Measurements from ENCODE around the gene VARS1. TPM values are rescaled to one million over a fixed set of nuclear protein-coding genes. Genes with fewer than 3 reads are reported as not detected.
"Not testable (repeated sequence)": the region's sequence is repeated elsewhere in the genome, so short reads cannot be mapped to it uniquely, and the experiment has no call there.

Gene VARS1
- total RNA-seq, 1 donor from 2014 or later: 48.1 TPM

DNA sequence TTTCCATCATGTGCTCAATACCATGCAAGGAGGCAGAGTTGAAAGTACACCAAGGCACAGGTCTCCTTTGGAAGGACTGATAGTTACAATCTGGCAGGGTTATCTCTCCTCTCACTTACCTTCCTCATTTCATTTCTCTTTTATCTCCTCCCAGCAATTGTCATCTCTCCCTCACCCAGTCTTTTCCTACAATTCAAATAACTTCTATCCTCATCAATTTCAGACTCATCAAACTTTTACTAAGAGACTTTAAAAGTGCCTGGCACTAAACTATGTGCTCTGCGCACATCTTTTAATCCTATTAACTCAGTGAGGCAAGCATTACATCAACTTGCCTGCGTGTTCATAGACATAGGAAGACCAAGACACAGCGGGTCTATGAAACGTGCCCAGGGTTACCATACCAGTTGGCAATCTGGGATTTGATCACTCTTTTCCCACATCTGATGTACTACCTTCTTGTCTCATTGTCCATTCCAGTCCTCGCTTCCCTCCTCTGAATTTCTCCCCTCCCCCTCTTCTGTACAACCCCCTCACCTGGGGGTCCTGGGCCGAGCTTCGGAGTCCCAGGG, 1.2 kb downstream of the VARS1 start:
- peak in 1 of 2 donors; percentile 32 for DNase-seq (ENCODE audit: low read depth in 2 of 2)

DNA sequence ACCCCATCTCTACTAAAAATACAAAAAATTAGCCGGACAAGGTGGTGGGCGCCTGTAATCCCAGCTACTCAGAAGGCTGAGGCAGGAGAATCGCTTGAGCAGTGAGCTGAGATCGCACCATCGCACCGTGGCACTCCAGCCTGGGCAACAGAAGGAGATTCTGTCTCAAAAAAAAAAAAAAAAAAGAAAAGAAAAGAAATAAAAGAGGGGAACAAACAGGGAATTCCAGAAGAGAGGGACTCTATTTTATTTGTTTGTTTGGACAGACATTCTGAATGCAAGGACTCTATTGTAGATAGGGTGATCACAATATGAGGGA, 1.7 kb downstream of the VARS1 start:
- DNase-seq (ENCODE audit: low read depth in 2 of 2): not testable (repeated sequence)

DNA sequence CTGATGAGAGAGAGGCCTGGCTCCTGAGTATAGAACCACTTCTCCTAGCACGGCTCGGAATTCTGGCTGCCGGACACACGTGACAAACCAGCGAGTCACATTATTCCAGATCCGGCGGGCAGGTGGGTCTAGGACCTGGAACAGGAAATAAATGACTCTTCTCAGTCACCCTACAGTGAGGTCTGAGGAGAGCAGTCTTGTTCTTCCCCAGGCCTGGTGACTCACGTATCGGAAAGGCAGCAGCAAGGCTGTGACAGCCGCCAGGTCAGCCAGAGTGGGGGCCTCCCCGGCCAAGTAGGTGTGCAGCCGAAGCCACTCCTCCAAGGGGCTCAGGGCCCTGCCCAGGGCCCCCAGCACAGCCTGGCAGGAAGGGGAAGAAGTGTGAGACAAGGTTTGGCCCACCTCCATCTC, 2.8 kb downstream of the VARS1 start:
- peak in 1 of 2 donors; percentile 68 for DNase-seq (ENCODE audit: low read depth in 2 of 2)

DNA sequence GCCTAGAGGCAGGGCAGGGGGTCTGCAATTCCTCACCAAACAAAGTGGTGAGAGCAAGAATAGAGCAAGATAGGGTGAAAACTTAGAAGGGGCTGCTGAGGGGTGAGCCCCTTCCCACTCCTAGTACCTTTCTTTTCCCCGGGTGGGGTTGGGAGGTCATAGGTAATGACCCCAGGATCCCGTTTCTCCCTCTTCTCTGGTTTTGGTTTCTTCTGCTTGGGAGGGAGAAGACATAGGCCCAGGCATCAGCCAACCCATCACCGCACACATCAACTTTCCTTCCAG, 3.5 kb downstream of the VARS1 start:
- DNase-seq (ENCODE audit: low read depth in 2 of 2): no peak

DNA sequence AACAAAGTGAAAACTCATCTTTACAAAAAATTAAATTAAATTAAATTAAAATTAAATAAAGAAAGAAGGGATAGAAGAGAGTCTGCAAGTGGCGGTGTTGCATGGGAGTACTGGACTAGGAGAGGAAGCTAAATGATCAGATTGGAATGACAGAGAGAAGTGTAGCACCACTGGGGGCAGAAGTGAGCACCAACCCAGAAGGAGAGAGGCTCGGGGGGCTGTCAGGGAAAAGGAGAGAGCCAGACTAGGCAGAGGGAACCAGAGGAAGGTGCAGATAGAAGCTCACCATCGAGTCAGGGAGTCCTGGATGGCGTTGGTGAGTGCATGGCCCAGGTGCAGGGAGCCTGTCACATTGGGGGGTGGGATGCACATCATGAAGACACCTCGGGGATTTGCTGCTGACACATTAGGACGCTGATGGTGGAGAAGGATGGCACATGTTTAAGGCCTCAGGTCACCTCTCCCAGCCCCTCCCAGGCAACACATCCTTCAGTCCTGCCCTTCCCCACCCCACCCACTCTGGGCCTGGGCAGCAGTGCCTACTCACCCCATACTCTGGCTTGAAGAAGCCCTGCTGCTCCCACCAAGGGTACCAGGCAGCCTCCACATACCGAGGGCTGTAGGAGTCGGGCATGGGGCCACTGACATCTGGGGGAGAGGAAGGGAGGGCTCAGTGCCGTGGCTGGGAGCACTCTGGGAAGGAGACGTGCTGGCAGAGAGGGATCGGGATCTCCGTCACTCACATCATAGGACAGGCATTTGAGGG, 4.0 kb downstream of the VARS1 start:
- peak in 1 of 2 donors; percentile 48 for DNase-seq (ENCODE audit: low read depth in 2 of 2)

DNA sequence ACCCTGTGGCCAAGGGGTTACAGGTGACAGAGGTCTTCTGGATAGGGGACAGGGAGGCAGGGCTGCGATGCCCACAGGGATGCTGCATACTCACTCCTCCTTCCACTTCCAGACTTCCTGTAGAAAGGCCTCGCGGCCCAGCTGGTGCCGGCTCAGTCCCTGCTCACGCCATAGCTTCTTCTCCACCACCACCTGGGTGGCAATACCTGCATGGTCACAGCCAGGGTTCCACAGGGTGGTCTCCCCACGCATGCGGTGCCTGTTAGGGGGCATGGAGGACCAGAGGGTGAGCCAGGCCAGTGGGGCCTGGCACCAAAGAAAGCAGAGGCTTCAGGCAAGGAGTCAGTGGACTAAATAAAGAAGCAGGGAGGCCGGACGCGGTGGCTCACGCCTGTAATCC, 10.1 kb downstream of the VARS1 start:
- no peak for DNase-seq (ENCODE audit: low read depth in 2 of 2)

DNA sequence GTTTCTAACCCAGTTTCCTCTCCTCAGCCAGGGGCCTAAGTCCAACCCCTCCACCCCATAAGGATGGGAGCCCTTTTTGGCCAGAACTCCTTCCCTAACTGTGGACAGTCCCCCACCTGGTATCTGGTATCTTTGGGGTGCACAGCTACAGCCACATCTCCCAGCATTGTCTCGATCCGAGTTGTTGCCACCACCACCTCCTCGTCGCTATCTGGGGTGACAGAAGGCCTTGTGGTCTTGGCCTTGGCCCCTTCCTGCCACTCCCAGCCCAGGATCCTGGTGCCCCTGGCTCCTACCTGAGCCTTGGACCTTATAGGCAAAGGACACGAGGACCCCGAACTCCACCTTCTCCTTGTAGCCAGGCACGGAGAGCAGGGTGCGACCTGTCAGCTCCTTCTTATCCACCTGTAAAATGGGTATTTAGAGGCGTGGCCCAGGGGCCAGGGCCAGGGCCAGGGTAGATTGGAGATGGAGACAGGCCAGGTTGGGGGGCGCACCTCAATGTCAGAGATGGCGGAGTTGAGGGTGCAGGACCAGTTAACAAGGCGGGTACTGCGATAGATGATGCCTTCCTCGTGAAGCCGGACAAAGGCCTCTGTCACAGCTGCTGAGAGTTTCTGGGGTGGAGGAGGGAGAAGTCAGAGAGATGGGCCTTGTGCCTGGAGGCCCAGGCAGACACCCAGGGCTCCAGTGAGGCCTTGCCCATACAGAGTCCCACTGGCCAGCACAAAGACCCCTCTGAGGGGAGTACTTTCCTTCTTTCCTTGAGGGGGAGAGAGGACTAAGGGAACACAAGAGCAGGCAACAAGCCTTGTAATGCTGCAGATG, 11.2 kb downstream of the VARS1 start:
- DNase-seq (ENCODE audit: low read depth in 2 of 2): no peak

DNA sequence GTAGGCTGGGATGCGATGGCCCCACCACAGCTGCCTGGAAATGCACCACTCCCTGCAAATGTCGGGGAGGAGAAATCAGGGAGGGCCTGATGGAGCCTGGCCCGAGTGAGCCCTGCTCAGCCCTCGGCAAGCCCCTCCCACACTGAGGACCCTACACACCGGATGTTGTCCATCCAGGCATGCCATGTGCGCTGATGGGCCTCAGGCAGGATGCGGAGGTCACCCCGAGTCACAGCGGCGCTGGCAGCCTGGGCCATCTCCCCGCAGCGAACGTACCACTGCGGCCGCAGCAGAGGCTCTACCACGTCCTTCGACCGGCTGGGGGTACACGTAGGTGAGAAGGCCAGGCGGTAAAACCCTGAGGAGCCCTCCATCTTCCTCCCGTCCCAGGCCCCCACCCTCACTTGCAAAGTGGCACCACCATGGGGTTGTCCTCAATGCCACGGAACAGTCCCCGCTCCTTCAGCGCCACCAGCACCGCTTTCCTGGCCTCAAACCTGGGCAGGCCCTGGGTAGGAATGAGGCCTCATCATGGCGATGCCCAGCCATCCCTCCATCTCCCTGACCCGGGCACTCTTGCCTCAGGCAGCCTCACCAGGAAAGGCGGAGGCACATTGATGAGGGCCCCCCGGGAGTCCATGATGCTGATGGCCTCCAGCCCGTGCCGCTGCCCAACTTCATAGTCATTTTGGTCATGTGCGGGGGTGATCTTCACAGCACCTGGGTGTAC, 13.3 kb downstream of the VARS1 start:
- DNase-seq (ENCODE audit: low read depth in 2 of 2): no peak

DNA sequence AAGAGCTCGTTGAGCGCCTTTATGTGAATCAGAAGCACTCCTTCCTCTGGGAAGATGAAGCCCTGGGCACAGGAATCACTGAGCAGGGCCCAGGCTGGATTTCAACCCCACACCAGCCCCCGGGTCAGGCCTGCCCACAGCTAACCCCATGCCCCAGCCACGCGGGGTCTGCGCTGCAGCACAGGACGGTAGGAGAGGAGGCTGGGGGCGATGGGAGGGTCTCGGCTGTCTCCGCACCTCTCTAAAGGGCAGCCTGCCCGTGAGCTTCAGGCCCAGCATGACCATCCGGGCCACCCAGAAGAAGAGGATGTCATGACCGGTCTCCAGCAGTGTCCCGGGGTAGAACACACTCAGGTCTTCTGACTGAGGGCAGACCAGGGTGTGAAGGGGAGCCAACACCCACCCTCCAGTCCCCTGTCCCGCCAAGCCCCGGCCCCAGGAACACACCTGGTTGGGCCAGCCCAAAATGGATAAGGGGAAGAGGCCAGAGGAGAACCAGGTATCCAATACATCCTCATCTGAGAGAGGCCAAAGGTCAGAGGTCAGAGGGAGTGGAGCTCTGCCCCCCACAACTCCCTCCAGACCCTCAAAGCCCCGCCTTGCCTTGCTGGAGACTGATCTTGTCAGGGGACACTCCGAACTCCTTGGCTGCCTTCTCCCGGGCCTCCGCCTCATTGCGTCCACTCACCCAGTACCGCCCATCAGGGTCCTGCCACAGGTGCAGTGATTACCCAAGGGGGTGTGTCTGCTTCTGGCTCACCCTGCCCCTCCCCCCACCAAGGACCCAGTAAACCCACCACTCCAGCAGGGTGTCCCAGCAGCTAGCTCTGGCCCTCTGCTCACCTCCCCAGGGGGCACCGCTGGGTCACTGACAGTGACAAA, 14.1 kb downstream of the VARS1 start:
- no peak for DNase-seq (ENCODE audit: low read depth in 2 of 2)

DNA sequence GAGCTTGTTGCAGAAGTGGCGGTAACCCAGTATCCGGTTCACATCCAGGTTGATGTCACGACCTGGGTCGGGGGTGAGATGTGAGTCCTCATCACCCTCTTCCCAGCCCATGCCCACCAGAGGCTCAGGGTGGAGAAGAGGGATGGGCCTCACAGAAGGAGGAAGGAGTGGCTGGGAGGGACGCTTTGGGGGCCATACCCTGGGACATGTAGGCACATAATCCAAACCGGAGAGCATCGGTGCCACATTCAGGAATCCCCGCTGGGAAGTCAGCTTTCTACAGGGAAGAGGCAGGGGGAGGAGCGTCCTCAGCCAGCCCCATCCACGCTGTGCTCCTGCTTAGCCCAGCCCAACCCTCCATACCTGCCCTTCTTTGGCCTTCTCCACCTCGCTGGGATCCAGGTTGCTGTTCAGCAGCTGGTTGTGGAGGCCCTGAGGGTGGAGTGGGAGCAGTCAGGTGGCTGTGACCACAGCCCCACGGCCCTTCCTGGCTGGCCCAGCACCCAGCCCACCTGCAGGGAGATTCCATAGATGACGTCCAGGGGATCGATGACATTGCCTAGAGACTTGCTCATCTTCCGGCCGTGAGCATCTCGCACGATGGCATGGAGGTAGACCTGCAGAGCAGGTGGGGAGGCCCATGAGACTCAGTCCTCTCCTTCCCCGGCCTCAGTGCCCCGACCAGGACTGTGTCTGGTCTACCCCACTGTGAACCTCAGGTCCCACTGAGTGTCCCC, 14.9 kb downstream of the VARS1 start:
- no peak for DNase-seq (ENCODE audit: low read depth in 2 of 2)

DNA sequence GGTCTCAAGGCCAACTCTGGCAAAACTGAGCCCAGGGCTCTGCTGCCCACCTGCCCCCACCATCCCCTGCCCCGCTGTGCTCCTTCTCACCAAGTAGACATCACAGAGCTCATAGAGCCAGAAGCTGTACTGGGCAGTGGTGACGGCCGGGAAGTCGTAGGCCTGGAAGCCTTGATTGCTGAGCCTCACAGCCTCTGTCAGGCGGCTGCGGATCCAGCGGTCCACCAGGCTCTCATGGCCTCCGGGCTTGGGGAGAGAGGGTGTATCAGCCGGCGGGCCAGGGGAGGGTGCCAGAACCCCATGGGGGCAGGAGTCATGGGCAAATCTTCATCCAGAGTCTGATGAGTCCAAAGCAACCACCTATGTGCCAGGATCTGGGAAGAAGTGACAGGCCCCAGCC, 15.6 kb downstream of the VARS1 start:
- DNase-seq (ENCODE audit: low read depth in 2 of 2): no peak

DNA sequence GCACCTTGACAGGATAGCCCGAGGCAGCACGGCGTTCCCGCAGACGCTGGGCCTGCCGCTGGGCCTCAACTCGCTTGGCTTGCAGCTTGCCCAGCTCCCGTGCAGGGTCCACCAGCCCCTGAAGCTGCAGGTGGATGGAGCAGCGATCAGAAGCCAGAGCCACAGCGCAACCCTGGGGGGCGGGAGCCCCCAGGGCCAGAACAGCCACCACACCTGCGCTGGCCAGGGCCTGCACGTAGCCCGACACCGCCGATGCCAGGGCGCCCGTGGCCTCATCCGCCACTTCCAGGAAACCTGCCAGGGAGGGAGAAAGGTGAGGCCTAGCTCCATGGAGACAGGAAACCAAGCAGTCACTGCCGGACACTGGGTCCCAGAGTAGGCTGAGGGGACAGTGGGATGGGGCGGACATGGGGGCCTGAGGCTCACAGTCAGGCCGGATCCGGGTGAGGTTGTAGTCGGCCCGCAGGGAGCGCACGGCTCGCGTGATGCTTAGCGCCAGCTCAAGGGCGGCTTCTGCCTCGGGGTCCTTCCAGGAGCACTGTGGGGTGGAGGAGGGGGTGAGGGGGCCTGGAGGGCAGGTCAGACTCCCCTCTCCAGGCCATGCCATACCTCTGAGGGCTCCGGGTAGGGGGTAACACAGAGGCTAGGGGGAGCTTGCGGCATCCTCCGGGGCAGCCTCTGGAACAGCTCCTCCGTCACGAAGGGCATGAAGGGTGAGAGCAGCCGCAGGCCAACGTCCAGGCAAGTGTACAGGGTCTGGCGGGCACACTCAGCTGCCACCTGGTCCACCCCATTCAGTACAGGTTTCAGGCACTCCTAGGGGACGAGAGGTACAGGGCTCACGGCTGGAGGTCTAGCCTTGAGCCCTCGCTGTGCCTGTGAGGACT, 16.3 kb downstream of the VARS1 start:
- no peak for DNase-seq (ENCODE audit: low read depth in 2 of 2)

DNA sequence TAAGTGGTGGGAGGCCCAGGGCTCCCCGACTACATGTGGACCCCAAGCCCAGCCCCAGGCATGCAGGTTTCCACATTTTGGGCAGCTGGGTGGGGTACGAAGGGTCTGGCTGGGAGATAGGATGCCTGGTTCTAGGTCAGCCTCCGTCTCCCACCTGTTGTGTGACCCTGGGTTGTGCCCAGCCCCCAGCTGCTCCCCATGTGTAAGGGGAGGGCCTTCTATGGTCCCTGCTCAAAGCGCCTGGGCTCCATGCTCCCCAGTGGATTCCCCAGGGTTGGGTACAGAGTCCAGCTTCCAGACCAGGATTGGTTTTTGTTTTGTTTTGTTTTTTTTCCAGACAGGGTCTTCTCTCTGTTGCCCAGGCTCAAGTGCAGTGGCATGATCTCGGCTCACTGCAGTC, 17.4 kb downstream of the VARS1 start:
- DNase-seq (ENCODE audit: low read depth in 2 of 2): no peak

DNA sequence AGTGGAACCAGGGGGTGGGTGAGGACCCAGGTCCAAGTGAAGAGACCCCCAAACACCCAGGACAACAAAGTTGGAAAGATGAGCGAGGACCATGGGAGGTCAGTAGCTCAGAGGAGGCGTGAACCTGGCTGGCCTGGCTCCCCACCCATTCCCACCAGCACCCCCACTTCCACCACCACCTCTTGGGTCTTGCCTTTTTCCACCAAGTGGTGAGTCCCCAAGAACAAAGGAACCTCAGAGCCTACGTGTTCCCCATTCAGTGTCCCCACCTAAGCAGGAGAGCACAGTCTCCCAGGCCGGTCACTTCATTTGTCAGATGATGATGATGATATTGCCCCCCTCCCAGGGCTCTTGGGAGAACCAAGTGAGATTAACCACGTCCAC, 17.9 kb downstream of the VARS1 start:
- DNase-seq (ENCODE audit: low read depth in 2 of 2): no peak

DNA sequence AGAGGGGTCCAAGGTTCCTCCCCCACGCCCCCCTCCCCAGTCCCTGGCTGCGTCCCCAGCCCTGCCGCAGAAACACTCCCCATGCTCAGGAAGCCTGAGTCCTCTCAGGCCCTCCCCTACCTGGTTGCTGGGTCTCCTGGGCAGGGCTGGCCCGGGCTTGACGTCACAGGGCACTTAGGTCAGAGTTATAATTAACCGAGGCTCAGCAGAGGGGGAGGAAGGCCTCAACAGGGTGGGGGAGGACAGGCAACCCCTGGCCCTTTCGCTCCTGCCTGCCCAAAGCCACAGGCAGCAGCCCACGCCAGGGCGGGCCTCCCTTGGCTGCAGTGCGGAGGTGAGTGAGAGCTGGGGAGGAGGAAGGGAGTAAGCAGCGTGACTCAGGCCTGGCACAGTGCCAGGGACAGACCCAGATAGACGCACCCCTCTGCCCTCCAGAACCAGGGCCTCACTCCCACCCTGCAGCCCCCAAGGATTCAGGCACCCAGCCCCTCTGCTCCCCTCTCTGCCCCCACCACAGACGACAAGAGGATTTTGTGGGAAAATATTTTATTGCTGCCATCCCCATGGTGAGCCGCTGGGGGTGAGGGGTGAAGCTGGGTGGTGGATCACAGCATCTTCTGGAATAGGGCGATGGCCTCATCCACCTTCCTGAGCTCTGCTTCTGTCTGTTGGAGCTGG, 18.4 kb downstream of the VARS1 start, which contains the start of gene VWA7:
TSS of gene VWA7 (minus strand) at position 340 of the 678 bp plus-strand sequence. CDS start 549 bp downstream, outside the sequence.
- DNase-seq (ENCODE audit: low read depth in 2 of 2): peak in 1 of 2 donors; percentile 58

DNA sequence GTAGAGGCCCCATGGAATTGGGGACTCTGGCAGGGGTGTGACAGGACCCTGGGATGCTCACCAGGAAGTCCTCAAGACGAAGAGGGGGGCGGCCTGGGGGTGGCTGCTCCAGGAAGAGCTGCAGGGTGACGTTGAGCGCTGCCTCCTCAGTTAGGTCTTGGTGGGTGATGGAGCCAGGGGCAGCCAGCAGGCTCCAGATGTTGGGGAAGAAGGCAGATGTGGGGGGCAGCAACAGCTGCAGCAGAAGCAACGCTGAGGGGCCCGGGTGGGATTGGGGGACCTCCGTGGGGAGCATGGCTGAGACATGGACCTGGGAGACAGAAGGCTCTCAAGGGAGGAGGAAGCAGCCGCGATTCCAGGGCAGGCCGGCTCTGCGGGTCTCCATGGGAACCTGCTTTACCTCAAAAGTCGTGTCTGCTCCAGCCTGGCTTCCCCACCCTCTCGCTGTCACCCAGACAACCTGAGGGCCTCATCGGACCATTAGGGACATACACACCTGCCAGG, 19.0 kb downstream of the VARS1 start:
- no peak for DNase-seq (ENCODE audit: low read depth in 2 of 2)

DNA sequence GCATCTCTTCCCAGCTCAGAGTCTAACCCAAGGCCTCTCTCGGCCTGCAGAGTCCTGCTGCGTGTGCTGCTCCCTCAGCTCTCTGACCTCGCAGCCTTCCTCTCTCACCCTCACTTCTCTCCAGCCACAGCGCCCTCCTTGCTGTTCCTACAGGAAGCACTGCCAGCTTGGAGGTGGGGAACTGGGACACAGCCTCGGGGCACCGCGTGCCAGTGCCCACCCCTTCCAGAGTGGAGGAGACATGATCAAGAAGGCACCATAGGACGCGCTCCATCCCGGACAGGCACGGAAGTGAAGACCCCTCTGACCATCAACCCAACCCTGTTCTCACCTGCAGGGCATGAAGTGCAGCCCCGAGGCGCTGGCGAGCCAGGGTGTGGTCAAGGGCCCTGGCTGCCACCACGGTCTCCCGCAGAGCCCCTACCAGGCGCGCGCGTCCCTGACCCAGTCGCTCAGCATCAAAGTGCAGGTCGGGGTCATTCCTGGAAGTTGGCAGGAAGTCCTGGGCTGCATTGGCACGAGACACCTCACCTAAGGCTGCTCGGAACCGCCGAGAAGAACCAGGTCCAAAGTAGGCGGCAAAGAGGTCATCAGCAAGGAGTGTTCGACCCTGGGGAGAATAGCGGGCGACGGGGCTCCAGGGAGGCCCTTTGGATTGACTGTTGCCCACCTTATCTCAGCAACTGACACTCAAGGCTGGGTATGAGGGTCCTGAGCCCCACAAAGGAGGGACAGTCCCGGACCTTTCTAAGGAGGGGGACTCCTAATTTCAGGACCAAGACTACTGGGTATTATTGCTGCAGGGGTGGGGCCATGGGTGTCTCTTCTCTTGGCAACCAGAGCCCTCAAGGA, 19.7 kb downstream of the VARS1 start:
- DNase-seq (ENCODE audit: low read depth in 2 of 2): no peak

DNA sequence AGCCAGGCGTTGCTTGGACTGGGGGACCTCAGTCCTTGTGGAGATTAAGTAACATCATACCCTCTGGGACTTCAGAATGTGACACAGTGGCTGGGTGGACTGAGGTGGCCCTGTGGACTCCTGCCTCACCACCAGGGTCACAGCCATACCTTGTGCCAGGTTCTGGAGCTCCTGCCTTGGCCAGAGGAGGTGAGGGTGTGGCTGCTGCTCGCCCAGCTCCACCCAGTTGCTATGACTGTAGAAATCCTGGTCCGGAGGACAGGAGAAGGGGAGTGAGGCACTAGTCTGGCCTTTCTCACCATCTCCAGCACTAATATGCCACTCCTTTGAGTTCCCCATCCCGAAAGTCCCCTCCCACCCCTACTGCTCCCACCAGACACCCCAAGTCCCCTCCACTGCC, 20.4 kb downstream of the VARS1 start:
- DNase-seq (ENCODE audit: low read depth in 2 of 2): no peak

All from dermis microvascular lymphatic vessel endothelial cell (primary cell).